AG09319 (cell line): ENCODE data around the gene KLC3.

Source experiments
- DNase-seq: peaks from one replicate; pipeline ENCODE4 v3.0.0-alpha.2; 2010; ENCODE audit warnings: low read depth; ENCODE audit errors: extremely low read depth
- TF ChIP-seq, protein P1 (sequence below): IDR thresholded peaks from 2 replicates; pipeline ENCODE4 v1.5.1; 2011; ENCODE audit warnings: low read depth, mild to moderate bottlenecking, inconsistent platforms, low read length, moderate library complexity

The KLC3 gene

DNA sequence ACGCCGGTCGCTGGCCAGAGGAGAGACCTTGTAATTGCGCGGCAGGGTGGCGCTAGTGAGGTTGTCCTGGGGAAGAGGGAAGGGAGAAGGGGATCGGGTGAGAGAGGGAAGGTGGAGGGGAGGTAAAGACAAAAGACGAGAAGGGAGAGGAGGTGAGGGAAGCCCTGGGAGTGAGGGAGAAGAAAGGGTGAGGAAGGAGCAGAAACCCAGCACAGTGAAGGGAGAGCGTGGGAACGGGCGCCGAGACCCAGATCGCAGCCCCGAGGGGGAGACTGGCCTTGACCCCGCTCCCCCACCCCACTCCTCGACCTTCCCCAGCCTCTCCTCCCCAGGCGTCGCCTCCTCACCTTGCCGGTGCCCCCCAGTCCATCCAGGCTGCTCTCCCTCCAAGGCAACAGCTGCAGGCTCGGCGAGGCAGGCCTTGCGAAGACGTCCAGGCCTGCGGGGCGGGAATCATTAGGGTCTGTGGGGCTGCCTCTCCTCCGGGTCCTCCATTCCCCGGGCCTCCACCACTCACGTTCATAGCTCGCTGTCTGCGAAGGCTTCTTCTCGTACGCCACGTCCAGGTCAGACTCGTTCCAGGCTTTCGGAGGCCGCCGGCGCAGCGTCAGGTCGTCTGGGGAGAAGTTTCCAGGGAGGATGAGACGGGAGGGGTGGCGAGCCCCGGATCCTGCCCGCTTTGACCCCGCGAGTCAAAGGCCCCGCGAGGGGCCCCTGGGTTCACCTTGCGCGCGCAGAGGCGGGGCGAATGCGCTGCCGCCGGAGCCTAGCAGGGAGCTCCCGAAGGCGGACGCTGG, 55.5 kb downstream of the KLC3 start:
- no peak for DNase-seq
- TF ChIP-seq, protein P1, sequence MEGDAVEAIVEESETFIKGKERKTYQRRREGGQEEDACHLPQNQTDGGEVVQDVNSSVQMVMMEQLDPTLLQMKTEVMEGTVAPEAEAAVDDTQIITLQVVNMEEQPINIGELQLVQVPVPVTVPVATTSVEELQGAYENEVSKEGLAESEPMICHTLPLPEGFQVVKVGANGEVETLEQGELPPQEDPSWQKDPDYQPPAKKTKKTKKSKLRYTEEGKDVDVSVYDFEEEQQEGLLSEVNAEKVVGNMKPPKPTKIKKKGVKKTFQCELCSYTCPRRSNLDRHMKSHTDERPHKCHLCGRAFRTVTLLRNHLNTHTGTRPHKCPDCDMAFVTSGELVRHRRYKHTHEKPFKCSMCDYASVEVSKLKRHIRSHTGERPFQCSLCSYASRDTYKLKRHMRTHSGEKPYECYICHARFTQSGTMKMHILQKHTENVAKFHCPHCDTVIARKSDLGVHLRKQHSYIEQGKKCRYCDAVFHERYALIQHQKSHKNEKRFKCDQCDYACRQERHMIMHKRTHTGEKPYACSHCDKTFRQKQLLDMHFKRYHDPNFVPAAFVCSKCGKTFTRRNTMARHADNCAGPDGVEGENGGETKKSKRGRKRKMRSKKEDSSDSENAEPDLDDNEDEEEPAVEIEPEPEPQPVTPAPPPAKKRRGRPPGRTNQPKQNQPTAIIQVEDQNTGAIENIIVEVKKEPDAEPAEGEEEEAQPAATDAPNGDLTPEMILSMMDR: no peak

GRCh38 chr19:45400192-45400591, 59.6 kb downstream of the KLC3 start:
- TF ChIP-seq, protein P1: no peak
- no peak for DNase-seq
